Measurements from ENCODE around the gene PDXP. TPM values are rescaled to one million over a fixed set of nuclear protein-coding genes. Genes with fewer than 3 reads are reported as not detected.

PDXP gene
- total and polyA plus RNA-seq, 2 of the 13 experiments (the other 11 are each of a cell fraction or from before 2014, with no cell fraction given): 58.2 to 70.6 TPM

DNA sequence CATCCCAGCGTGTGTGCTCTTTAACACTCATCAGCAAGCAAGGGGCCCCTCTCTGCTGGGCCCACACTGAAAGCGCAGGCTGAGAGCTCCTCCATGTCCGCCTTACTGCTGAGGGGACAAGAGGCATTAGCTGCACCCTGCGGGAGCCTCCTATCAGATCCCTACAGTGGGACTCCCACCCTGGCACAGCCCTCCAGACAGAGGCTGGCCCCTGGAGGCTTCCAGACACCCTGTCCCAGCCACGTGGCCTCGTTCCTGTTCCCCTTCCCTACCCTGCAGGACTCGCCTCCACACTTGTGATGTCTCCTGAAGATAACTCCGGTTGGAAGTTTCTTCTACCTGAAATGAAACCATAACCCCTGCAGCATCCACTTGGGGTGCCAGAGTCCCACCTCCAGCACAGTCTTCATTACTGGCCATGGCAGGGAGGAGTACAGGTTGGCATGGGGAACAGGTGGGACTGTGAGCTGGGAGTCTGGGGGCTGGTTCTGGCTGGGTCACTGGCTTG is 24.1 kb upstream of the PDXP start (continued):
- TF ChIP-seq, protein P1, sequence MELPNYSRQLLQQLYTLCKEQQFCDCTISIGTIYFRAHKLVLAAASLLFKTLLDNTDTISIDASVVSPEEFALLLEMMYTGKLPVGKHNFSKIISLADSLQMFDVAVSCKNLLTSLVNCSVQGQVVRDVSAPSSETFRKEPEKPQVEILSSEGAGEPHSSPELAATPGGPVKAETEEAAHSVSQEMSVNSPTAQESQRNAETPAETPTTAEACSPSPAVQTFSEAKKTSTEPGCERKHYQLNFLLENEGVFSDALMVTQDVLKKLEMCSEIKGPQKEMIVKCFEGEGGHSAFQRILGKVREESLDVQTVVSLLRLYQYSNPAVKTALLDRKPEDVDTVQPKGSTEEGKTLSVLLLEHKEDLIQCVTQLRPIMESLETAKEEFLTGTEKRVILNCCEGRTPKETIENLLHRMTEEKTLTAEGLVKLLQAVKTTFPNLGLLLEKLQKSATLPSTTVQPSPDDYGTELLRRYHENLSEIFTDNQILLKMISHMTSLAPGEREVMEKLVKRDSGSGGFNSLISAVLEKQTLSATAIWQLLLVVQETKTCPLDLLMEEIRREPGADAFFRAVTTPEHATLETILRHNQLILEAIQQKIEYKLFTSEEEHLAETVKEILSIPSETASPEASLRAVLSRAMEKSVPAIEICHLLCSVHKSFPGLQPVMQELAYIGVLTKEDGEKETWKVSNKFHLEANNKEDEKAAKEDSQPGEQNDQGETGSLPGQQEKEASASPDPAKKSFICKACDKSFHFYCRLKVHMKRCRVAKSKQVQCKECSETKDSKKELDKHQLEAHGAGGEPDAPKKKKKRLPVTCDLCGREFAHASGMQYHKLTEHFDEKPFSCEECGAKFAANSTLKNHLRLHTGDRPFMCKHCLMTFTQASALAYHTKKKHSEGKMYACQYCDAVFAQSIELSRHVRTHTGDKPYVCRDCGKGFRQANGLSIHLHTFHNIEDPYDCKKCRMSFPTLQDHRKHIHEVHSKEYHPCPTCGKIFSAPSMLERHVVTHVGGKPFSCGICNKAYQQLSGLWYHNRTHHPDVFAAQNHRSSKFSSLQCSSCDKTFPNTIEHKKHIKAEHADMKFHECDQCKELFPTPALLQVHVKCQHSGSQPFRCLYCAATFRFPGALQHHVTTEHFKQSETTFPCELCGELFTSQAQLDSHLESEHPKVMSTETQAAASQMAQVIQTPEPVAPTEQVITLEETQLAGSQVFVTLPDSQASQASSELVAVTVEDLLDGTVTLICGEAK (IDR thresholded peaks at IDR 0.05): no peak
- TF ChIP-seq, protein P1 (CRISPR knock-in tag; IDR thresholded peaks at IDR 0.05): peak; percentile 59; the same call in 1 of the 2 replicates
- TF ChIP-seq NR2F2 (IDR thresholded peaks at IDR 0.05; ENCODE audit: borderline replicate concordance, low read depth) (0 out of 2 replicates have a peak, but pooled peaks have one; percentile 5), MAFK (conservative IDR thresholded peaks at IDR 0.05 in 1 of 2, IDR thresholded peaks at IDR 0.05 in 1 of 2; ENCODE audit: low read length in 2 of 2) (no peak), ZNF280B (CRISPR knock-in tag; IDR thresholded peaks at IDR 0.05; ENCODE audit: borderline replicate concordance) (peak; percentile 36; the same call in 1 of the 2 replicates), ZFP37 (CRISPR knock-in tag; IDR thresholded peaks at IDR 0.05; ENCODE audit: borderline replicate concordance) (0 out of 2 replicates have a peak, but pooled peaks have one; percentile 40), DZIP1 (CRISPR knock-in tag; IDR thresholded peaks at IDR 0.05) (0 out of 2 replicates have a peak, but pooled peaks have one; percentile 84), REPIN1 (CRISPR knock-in tag; IDR thresholded peaks at IDR 0.05; ENCODE audit: borderline replicate concordance, low read depth) (no peak), STAG1 (CRISPR knock-in tag; IDR thresholded peaks at IDR 0.05) (peak; percentile 50), ZFP82 (CRISPR knock-in tag; IDR thresholded peaks at IDR 0.05; ENCODE audit: borderline replicate concordance) (no peak), NFATC3 (CRISPR knock-in tag; IDR thresholded peaks at IDR 0.05) (peak; percentile 34; the same call in 1 of the 2 replicates), ZMYM4 (CRISPR knock-in tag; IDR thresholded peaks at IDR 0.05) (0 out of 2 replicates have a peak, but pooled peaks have one; percentile 19), ZFY (CRISPR knock-in tag; IDR thresholded peaks at IDR 0.05) (no peak)
- TF ChIP-seq, protein P2, sequence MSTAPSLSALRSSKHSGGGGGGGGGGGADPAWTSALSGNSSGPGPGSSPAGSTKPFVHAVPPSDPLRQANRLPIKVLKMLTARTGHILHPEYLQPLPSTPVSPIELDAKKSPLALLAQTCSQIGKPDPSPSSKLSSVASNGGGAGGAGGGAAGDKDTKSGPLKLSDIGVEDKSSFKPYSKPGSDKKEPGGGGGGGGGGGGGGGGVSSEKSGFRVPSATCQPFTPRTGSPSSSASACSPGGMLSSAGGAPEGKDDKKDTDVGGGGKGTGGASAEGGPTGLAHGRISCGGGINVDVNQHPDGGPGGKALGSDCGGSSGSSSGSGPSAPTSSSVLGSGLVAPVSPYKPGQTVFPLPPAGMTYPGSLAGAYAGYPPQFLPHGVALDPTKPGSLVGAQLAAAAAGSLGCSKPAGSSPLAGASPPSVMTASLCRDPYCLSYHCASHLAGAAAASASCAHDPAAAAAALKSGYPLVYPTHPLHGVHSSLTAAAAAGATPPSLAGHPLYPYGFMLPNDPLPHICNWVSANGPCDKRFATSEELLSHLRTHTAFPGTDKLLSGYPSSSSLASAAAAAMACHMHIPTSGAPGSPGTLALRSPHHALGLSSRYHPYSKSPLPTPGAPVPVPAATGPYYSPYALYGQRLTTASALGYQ (CRISPR knock-in tag; IDR thresholded peaks at IDR 0.05): 0 out of 2 replicates have a peak, but pooled peaks have one; percentile 63

All from HepG2 (cell line).